PC-3 (cell line): ENCODE measurements around the gene COLGALT1. TPM values are rescaled to one million over a fixed set of nuclear protein-coding genes. Genes with fewer than 3 reads are reported as not detected.

ENCODE experiments used
- ATAC-seq: fragments of 200-7000 bp; cut with Tn5 transposase; 2 replicates; pipeline ENCODE4 v1.9.1; 2020; ENCODE audit warnings: mild to moderate bottlenecking, moderate library complexity
- BruUV-seq: library from RNA; stranded (reverse); fragments of 400-500 nt; replicated peaks from 2 replicates; lab custom pipeline; 2021; lab: Mats Ljungman, UMichigan
- CTCF ChIA-PET: fragments of 300-600 bp; sonication (Branson Sonifier 250); formaldehyde crosslinking; loops from one replicate; lab custom pipeline; 2022; ENCODE audit warnings: antibody characterized with exemption; lab: Charles Lee
- POLR2A ChIA-PET: fragments of 300-600 bp; sonication (Branson Sonifier 250); formaldehyde crosslinking; loops from one replicate; lab custom pipeline; 2022; ENCODE audit warnings: antibody characterized with exemption; ENCODE audit not compliant: unreplicated experiment; lab: Charles Lee
- DNase-seq: peaks from one replicate; pipeline ENCODE4 v3.0.0-alpha.2; 2015
- H2AFZ ChIP-seq: fragments of 300-600 bp; sonication (generic); 2 replicates; pipeline ENCODE4 v1.6.0; 2016; ENCODE audit warnings: antibody characterized with exemption, low read length
- H3F3A ChIP-seq: fragments of 300-600 bp; sonication (generic); one replicate; pipeline ENCODE4 v1.6.0; 2017; ENCODE audit warnings: antibody characterized with exemption, low read length, control low read depth, mild to moderate bottlenecking; ENCODE audit not compliant: unreplicated experiment
- H3K27ac ChIP-seq: fragments of 300-600 bp; sonication (generic); 2 replicates; pipeline ENCODE4 v1.5.1; 2016; ENCODE audit warnings: mild to moderate bottlenecking, low read length
- H3K27me3 ChIP-seq: fragments of 300-600 bp; sonication (generic); 2 replicates; pipeline ENCODE4 v1.6.1; 2016; ENCODE audit warnings: low read length, mixed read lengths
- H3K36me3 ChIP-seq: fragments of 300-600 bp; sonication (generic); 2 replicates; pipeline ENCODE4 v1.6.1; 2016; ENCODE audit warnings: low read depth, mixed run types, low read length, mixed read lengths
- H3K4me1 ChIP-seq: fragments of 300-600 bp; sonication (generic); 2 replicates; pipeline ENCODE4 v1.5.1; 2016; ENCODE audit warnings: low read length; ENCODE audit not compliant: insufficient read depth
- H3K4me2 ChIP-seq: fragments of 300-600 bp; sonication (generic); 2 replicates; pipeline ENCODE4 v1.6.0; 2016; ENCODE audit warnings: low read length
- H3K4me3 ChIP-seq: fragments of 300-600 bp; sonication (generic); 2 replicates; pipeline ENCODE4 v1.5.1; 2016; ENCODE audit warnings: mild to moderate bottlenecking, low read length, mixed read lengths
- H3K79me2 ChIP-seq: fragments of 300-600 bp; sonication (generic); 2 replicates; pipeline ENCODE4 v1.6.1; 2017; ENCODE audit warnings: low read length, mixed read lengths
- H3K9ac ChIP-seq: fragments of 300-600 bp; sonication (generic); 2 replicates; pipeline ENCODE4 v1.6.0; 2016; ENCODE audit warnings: mild to moderate bottlenecking, low read length
- H3K9me2 ChIP-seq: fragments of 300-600 bp; sonication (generic); replicated peaks from 2 replicates; pipeline ENCODE4 v1.6.1; 2016; ENCODE audit warnings: mixed run types, low read length, mixed read lengths
- H3K9me3 ChIP-seq: fragments of 300-600 bp; sonication (generic); 2 replicates; pipeline ENCODE4 v1.6.1; 2016; ENCODE audit warnings: low read length, mixed read lengths
- H4K20me1 ChIP-seq: fragments of 300-600 bp; sonication (generic); 2 replicates; pipeline ENCODE4 v1.6.1; 2016; ENCODE audit warnings: low read length, mixed read lengths
- EZH2 ChIP-seq: fragments of 300-600 bp; sonication (generic); IDR thresholded peaks from one replicate; pipeline ENCODE4 v1.6.1; 2017; ENCODE audit warnings: antibody characterized with exemption, mild to moderate bottlenecking, low read length; ENCODE audit not compliant: unreplicated experiment
- EZH2phosphoT487 ChIP-seq: fragments of 300-600 bp; sonication (generic); IDR thresholded peaks from 2 replicates; pipeline ENCODE4 v1.6.1; 2018; ENCODE audit warnings: mild to moderate bottlenecking, antibody characterized with exemption, low read length, borderline replicate concordance
- intact Hi-C: fragments of 100-400 bp; cut with micrococcal nuclease; formaldehyde crosslinking; loops from 2 replicates; pipeline ENCODE4 v1.9.0; 2023
- total RNA-seq: library from RNA; depleted of rRNA; stranded (reverse); fragments of >200 nt; gene quantifications from 2 replicates; pipeline ENCODE4 v1.2.3, GENCODE V29; 2014
- TF ChIP-seq, protein P1 (sequence below): fragments of 300-600 bp; sonication (generic); conservative IDR thresholded peaks from 2 replicates; pipeline ENCODE4 v1.5.1; 2017; ENCODE audit warnings: antibody characterized with exemption, low read depth, mild to moderate bottlenecking, low read length

Gene COLGALT1
- total RNA-seq, 1 experiment from 2014 or later, result 80.7 TPM

GRCh38 chr19:17510220-17510993 is 45.0 kb upstream of the COLGALT1 start:
- Histone ChIP-seq H2AFZ (peak overlapping the region; percentile 81), H3K9ac (peak overlapping the region; percentile 99), H3K4me2 (peak overlapping the region; percentile 87), H3K79me2 (peaks cover 62% of the 10 kb centered on the region), H3K27me3 (no peaks in the 10 kb centered on the region), H3K4me3 (peak overlapping the region; percentile 91), H3K9me3 (no peaks in the 10 kb centered on the region), H3F3A (no peaks in the 10 kb centered on the region), H3K9me2 (no peaks in the 10 kb centered on the region), H3K27ac (peak overlapping the region; percentile 79), H4K20me1 (no peaks in the 10 kb centered on the region), H3K4me1 (peaks cover 22% of the 10 kb centered on the region), H3K36me3 (no peaks in the 10 kb centered on the region)
- no peak for DNase-seq
- TF ChIP-seq EZH2, result no peak
- no peak for ATAC-seq
- POLR2A ChIA-PET, result interaction anchor here (0.5 to 0.7 kb wide), 2 partner anchors 349 to 876 kb away, joined by 16 to 17 read pairs; no protein-coding TSS in a partner anchor
- CTCF ChIA-PET, result interaction anchor here (1.2 to 1.4 kb wide), 2 partner anchors 14 to 256 kb away, joined by 5 to 6 read pairs; no protein-coding TSS in a partner anchor
- no TSS peak for BruUV-seq
- intact Hi-C loops, result loop anchor here (5.0 kb wide), 1 partner anchor 267 kb away; no protein-coding TSS in a partner anchor

- peaks cover 58% of the 10 kb centered on the region for H3K79me2 ChIP-seq
- no peaks in the 10 kb centered on the region for H4K20me1 ChIP-seq
- H3K9me3 ChIP-seq, result no peaks in the 10 kb centered on the region
- H3K36me3 ChIP-seq, result peaks cover 4% of the 10 kb centered on the region
- peak overlapping the region; percentile 87 for H3K4me2 ChIP-seq
- H3K9me2 ChIP-seq, result no peaks in the 10 kb centered on the region
- ChIA-PET POLR2A (interaction anchor here (0.6 kb wide), 1 partner anchor 931 kb away, joined by 3 read pairs; no protein-coding TSS in a partner anchor), CTCF (interaction anchor here (1.2 to 1.4 kb wide), 2 partner anchors 16 to 255 kb away, joined by 5 to 6 read pairs; no protein-coding TSS in a partner anchor)
- ATAC-seq (peak; percentile 33), DNase-seq (peak; percentile 60)
- H3K4me1 ChIP-seq, result peaks cover 22% of the 10 kb centered on the region
- no peak for TF ChIP-seq EZH2phosphoT487
- TF ChIP-seq, protein P1, sequence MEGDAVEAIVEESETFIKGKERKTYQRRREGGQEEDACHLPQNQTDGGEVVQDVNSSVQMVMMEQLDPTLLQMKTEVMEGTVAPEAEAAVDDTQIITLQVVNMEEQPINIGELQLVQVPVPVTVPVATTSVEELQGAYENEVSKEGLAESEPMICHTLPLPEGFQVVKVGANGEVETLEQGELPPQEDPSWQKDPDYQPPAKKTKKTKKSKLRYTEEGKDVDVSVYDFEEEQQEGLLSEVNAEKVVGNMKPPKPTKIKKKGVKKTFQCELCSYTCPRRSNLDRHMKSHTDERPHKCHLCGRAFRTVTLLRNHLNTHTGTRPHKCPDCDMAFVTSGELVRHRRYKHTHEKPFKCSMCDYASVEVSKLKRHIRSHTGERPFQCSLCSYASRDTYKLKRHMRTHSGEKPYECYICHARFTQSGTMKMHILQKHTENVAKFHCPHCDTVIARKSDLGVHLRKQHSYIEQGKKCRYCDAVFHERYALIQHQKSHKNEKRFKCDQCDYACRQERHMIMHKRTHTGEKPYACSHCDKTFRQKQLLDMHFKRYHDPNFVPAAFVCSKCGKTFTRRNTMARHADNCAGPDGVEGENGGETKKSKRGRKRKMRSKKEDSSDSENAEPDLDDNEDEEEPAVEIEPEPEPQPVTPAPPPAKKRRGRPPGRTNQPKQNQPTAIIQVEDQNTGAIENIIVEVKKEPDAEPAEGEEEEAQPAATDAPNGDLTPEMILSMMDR, result peak; percentile 27; the same call in 1 of the 2 replicates
- H3K27me3 ChIP-seq, result no peaks in the 10 kb centered on the region
- intact Hi-C loops, result loop anchor here (5.0 kb wide), 1 partner anchor 265 kb away; no protein-coding TSS in a partner anchor
- peak overlapping the region; percentile 79 for H3K27ac ChIP-seq
- TSS peak; percentile 17 for BruUV-seq
- H3K9ac ChIP-seq, result peak overlapping the region; percentile 99
- H3F3A ChIP-seq, result no peaks in the 10 kb centered on the region
- H3K4me3 ChIP-seq, result peak overlapping the region; percentile 91
- peak overlapping the region; percentile 81 for H2AFZ ChIP-seq
Observed at GRCh38 chr19:17511724-17512573, 43.5 kb upstream of the COLGALT1 start.

GRCh38 chr19:17512574-17512939 is 42.9 kb upstream of the COLGALT1 start:
- DNase-seq (no peak), ATAC-seq (no peak)
- H3K9me2 ChIP-seq, result no peaks in the 10 kb centered on the region
- H3K79me2 ChIP-seq, result peaks cover 58% of the 10 kb centered on the region
- BruUV-seq, result no TSS peak
- H3K4me1 ChIP-seq, result peaks cover 21% of the 10 kb centered on the region
- intact Hi-C loops, result loop anchor here (5.0 kb wide), 1 partner anchor 265 kb away; no protein-coding TSS in a partner anchor
- H3K4me3 ChIP-seq, result peak overlapping the region; percentile 91
- CTCF ChIA-PET, result no interaction called here
- H3K27me3 ChIP-seq, result no peaks in the 10 kb centered on the region
- H3K4me2 ChIP-seq, result peak overlapping the region; percentile 87
- no peaks in the 10 kb centered on the region for H4K20me1 ChIP-seq
- peaks cover 10% of the 10 kb centered on the region for H3K36me3 ChIP-seq
- peak overlapping the region; percentile 81; the same call in 1 of the 2 replicates for H2AFZ ChIP-seq
- H3K9ac ChIP-seq, result peak overlapping the region; percentile 99
- no peak for TF ChIP-seq EZH2
- no peak for TF ChIP-seq EZH2phosphoT487
- TF ChIP-seq, protein P1, result no peak
- no peaks in the 10 kb centered on the region for H3F3A ChIP-seq
- POLR2A ChIA-PET, result no interaction called here
- H3K9me3 ChIP-seq, result peaks cover 4% of the 10 kb centered on the region
- no peak overlapping the region for H3K27ac ChIP-seq
